GM12878 (cell line): Measurements from ENCODE around the gene EFHD1. TPM values are rescaled to one million over a fixed set of nuclear protein-coding genes. Genes with fewer than 3 reads are reported as not detected.

Experiments used
- ATAC-seq: fragments of 200-7000 bp; cut with Tn5 transposase; 3 replicates; pipeline ENCODE4 v1.9.1; 2020; ENCODE audit warnings: mild to moderate bottlenecking, moderate library complexity
- BruUV-seq: library from RNA; stranded (reverse); fragments of 400-500 nt; replicated peaks from 2 replicates; lab custom pipeline; 2021; lab: Mats Ljungman, UMichigan
- CTCF ChIA-PET: fragments of 300-600 bp; sonication (Branson Sonifier 250); formaldehyde crosslinking; extraction: SDS; loops from one replicate; lab custom pipeline; 2021; ENCODE audit warnings: inconsistent platforms; lab: Yijun Ruan, JAX
- POLR2A ChIA-PET: fragments of 350-600 bp; formaldehyde crosslinking; extraction: SDS; loops from one replicate; lab custom pipeline; 2021; ENCODE audit warnings: inconsistent platforms; lab: Charles Lee
- RAD21 ChIA-PET: fragments of 300-600 bp; sonication (Branson Sonifier 250); formaldehyde crosslinking; loops from one replicate; lab custom pipeline; 2023; ENCODE audit warnings: antibody characterized with exemption; ENCODE audit not compliant: unreplicated experiment; lab: Charles Lee
- SMC1A ChIA-PET: fragments of 300-600 bp; sonication (Branson Sonifier 250); formaldehyde crosslinking; loops from one replicate; lab custom pipeline; 2023; ENCODE audit not compliant: unreplicated experiment, uncharacterized antibody; lab: Charles Lee
- DNase-seq: peaks from one replicate; pipeline ENCODE4 v3.0.0-alpha.2; 2011; ENCODE audit warnings: low read depth, low spot score
- FAIRE-seq: peaks from 3 replicates; lab custom pipeline; 2011; peaks lifted over from hg19 to GRCh38; lab: Jason Lieb, UNC
- H2AFZ ChIP-seq: 2 replicates; pipeline ENCODE4 v1.6.0; 2011; ENCODE audit warnings: low read depth, low read length, control low read depth; ENCODE audit not compliant: control insufficient read depth
- H3K27ac ChIP-seq: 2 replicates; pipeline ENCODE4 v1.5.1; 2011; ENCODE audit warnings: control low read depth; ENCODE audit not compliant: control insufficient read depth, insufficient read depth
- H3K27me3 ChIP-seq, 2 experiments: replicated peaks in 1 of 2; 2 replicates each; pipeline versions ENCODE4 v1.6.0 to v1.6.1; 2011; ENCODE audit warnings: low read length in 1 of 2; ENCODE audit not compliant: control insufficient read depth in 2 of 2, insufficient read depth in 2 of 2
- H3K36me3 ChIP-seq, 2 experiments: 2 replicates each; pipeline ENCODE4 v1.5.1; 2011; ENCODE audit warnings: low read length in 1 of 2; ENCODE audit not compliant: control insufficient read depth in 2 of 2, insufficient read depth in 2 of 2
- H3K4me1 ChIP-seq: 2 replicates; pipeline ENCODE4 v1.6.1; 2011; ENCODE audit warnings: mild to moderate bottlenecking, low read length, moderate library complexity, mixed read lengths; ENCODE audit not compliant: control insufficient read depth, insufficient read depth
- H3K4me2 ChIP-seq: 2 replicates; pipeline ENCODE4 v1.6.0; 2011; ENCODE audit warnings: control low read depth; ENCODE audit not compliant: control insufficient read depth, insufficient read depth
- H3K4me3 ChIP-seq: fragments of 200-600 bp; sonication (generic); 2 replicates; pipeline ENCODE4 v1.5.1; 2016
- H3K79me2 ChIP-seq: 2 replicates; pipeline ENCODE4 v1.6.0; 2011; ENCODE audit warnings: low read length; ENCODE audit not compliant: control insufficient read depth, insufficient read depth
- H3K9ac ChIP-seq: 2 replicates; pipeline ENCODE4 v1.8.0; 2011; ENCODE audit warnings: low read length, control low read depth, mixed read lengths; ENCODE audit not compliant: control insufficient read depth, insufficient read depth
- H3K9me3 ChIP-seq: replicated peaks from 3 replicates; pipeline ENCODE4 v1.5.1; 2011; ENCODE audit warnings: mild to moderate bottlenecking, low read length; ENCODE audit not compliant: control insufficient read depth, insufficient read depth
- H4K20me1 ChIP-seq: 2 replicates; pipeline ENCODE4 v1.6.0; 2011; ENCODE audit not compliant: control insufficient read depth, insufficient read depth
- ATF7 ChIP-seq: fragments of 450-650 bp; IDR thresholded peaks from 2 replicates; pipeline ENCODE4 v1.6.1; 2016; ENCODE audit warnings: low read depth, mild to moderate bottlenecking
- CEBPZ ChIP-seq: fragments of 150-350 bp; IDR thresholded peaks from 2 replicates; pipeline ENCODE4 v1.6.1; 2016; ENCODE audit warnings: low read depth, low read length
- EGR1 ChIP-seq, 2 experiments: IDR thresholded peaks; 1 replicate in 1 of 2; 2 replicates in 1 of 2; pipeline ENCODE4 v1.6.1; 2011 to 2012; ENCODE audit warnings: low read depth in 2 of 2, low read length in 2 of 2, borderline replicate concordance in 1 of 2, mild to moderate bottlenecking in 1 of 2, moderate library complexity in 1 of 2
- EP300 ChIP-seq, 2 experiments: fragments of 150-350 bp in 1 of 2; IDR thresholded peaks; 2 replicates each; pipeline ENCODE4 v1.6.1; 2011 to 2012; ENCODE audit warnings: low read depth in 2 of 2, low read length in 2 of 2, borderline replicate concordance in 1 of 2, improper control_type of control experiment in 1 of 2, inconsistent platforms in 1 of 2; ENCODE audit not compliant: control insufficient read depth in 1 of 2
- ESRRA ChIP-seq: IDR thresholded peaks from 2 replicates; pipeline ENCODE4 v1.6.1; 2012; ENCODE audit warnings: mild to moderate bottlenecking, low read length, improper control_type of control experiment
- IRF4 ChIP-seq: IDR thresholded peaks from 2 replicates; pipeline ENCODE4 v1.6.1; 2011; ENCODE audit warnings: low read depth, low read length
- MYC ChIP-seq: IDR thresholded peaks from 2 replicates; pipeline ENCODE4 v1.6.1; 2011; ENCODE audit warnings: mild to moderate bottlenecking, low read length, moderate library complexity, inconsistent platforms; ENCODE audit not compliant: insufficient read depth, insufficient replicate concordance, insufficient read length, severe bottlenecking
- PML ChIP-seq: IDR thresholded peaks from 2 replicates; pipeline ENCODE4 v1.6.1; 2012; ENCODE audit warnings: low read length, inconsistent platforms
- POLR2A ChIP-seq: IDR thresholded peaks from 2 replicates; pipeline ENCODE4 v1.6.1; 2011; ENCODE audit warnings: low read depth, mild to moderate bottlenecking, low read length
- SMAD5 ChIP-seq: IDR thresholded peaks from 2 replicates; pipeline ENCODE4 v1.6.1; 2016; ENCODE audit warnings: antibody characterized with exemption, low read depth
- SUPT20H ChIP-seq: IDR thresholded peaks from 2 replicates; pipeline ENCODE4 v1.6.1; 2011; ENCODE audit warnings: low read depth, mild to moderate bottlenecking, low read length, moderate library complexity, borderline replicate concordance; ENCODE audit not compliant: control insufficient read depth
- TAF1 ChIP-seq: IDR thresholded peaks from 2 replicates; pipeline ENCODE4 v1.6.1; 2011; ENCODE audit warnings: mild to moderate bottlenecking, low read depth, low read length, borderline replicate concordance
- TBL1XR1 ChIP-seq: IDR thresholded peaks from 2 replicates; pipeline ENCODE4 v1.6.1; 2012; ENCODE audit warnings: low read depth, low read length, improper control_type of control experiment
- TCF3 ChIP-seq: IDR thresholded peaks from 2 replicates; pipeline ENCODE4 v1.6.1; 2012; ENCODE audit warnings: low read depth, mild to moderate bottlenecking, low read length, borderline replicate concordance; ENCODE audit not compliant: insufficient read depth
- ZNF24 ChIP-seq: fragments of 450-650 bp; IDR thresholded peaks from 2 replicates; pipeline ENCODE4 v1.6.1; 2017; ENCODE audit warnings: antibody characterized with exemption, mild to moderate bottlenecking
- ZNF592 ChIP-seq: fragments of 450-650 bp; IDR thresholded peaks from 2 replicates; pipeline ENCODE4 v1.6.1; 2017; ENCODE audit warnings: mild to moderate bottlenecking, moderate library complexity
- ZSCAN29 ChIP-seq: fragments of 450-650 bp; IDR thresholded peaks from 2 replicates; pipeline ENCODE4 v1.6.1; 2017; ENCODE audit warnings: mild to moderate bottlenecking, moderate library complexity
- WGBS: methylation state at CpG from one replicate; pipeline ENCODE4 v1.1.6; 2016; ENCODE audit warnings: low lambda C conversion rate; ENCODE audit not compliant: insufficient replicate concordance, insufficient coverage; ENCODE audit errors: missing lambda C conversion rate; 5-methylcytosine and 5-hydroxymethylcytosine counted together
- in situ Hi-C: fragments of 300-500 bp; cut with MboI; formaldehyde crosslinking; loops from 9 replicates; pipeline ENCODE4 v1.14.3; 2018; ENCODE audit warnings: mixed read lengths
- intact Hi-C: fragments of 100-400 bp; cut with micrococcal nuclease; formaldehyde crosslinking; loops from one replicate; pipeline ENCODE4 v1.14.2; 2022; ENCODE audit not compliant: unreplicated experiment
- polyA plus RNA-seq, 11 experiments: library from polyadenylated mRNA; depleted of rRNA in 4 of 11; unstranded in 6 of 11; stranded (reverse) in 5 of 11; fragments of >200 nt; fragmentation: Nextera tagmentation in 4 of 11; fragmentation: Illumina TruSeq in 1 of 11; extraction: Ambion mirVana in 4 of 11; extraction: Trizol in 1 of 11; gene quantifications; 1 replicate in 1 of 11; 2 replicates in 10 of 11; pipeline versions ENCODE4 v1.2.1 to v1.2.3, GENCODE V29; 2011 to 2016; ENCODE audit warnings: inconsistent platforms in 2 of 11, missing spikeins in 2 of 11, low read depth in 1 of 11
- total RNA-seq, 4 experiments: library from RNA; depleted of rRNA in 3 of 4; stranded (reverse); fragments of >200 nt in 3 of 4; fragmentation: Illumina TruSeq in 1 of 4; extraction: Trizol in 1 of 4; gene quantifications; 2 replicates each; pipeline versions ENCODE4 v1.2.1 to v1.2.3, GENCODE V29; 2013 to 2021

EFHD1 gene
- total and polyA plus RNA-seq, 10 of the 15 experiments (the other 5 are each of a cell fraction or from before 2014, with no cell fraction given): 0.07 TPM; not detected in 9

GRCh38 chr2:232675381-232675780 lies 42.0 kb downstream of the EFHD1 start (continued):
- TF ChIP-seq ZNF592: no peak
- no peak for TF ChIP-seq PML
- no peak for TF ChIP-seq SMAD5
- no peak for TF ChIP-seq TBL1XR1
- TF ChIP-seq ATF7: no peak

GRCh38 chr2:232680006-232680405 lies 46.6 kb downstream of the EFHD1 start:
- H3K4me3 ChIP-seq: no peak overlapping the region
- in situ Hi-C loops: no loop called here
- no peak overlapping the region for H3K9ac ChIP-seq
- H3K36me3 ChIP-seq: no peaks in the 10 kb centered on the region
- H3K4me2 ChIP-seq: no peak overlapping the region
- POLR2A ChIA-PET: no interaction called here
- H2AFZ ChIP-seq: no peak overlapping the region
- no TSS peak for BruUV-seq
- H4K20me1 ChIP-seq: no peaks in the 10 kb centered on the region
- FAIRE-seq (no peak), DNase-seq (no peak), ATAC-seq (no peak)
- peaks cover 0 to 2% of the 10 kb centered on the region in 2 experiments; a peak in 3 of 4 replicates for H3K27me3 ChIP-seq
- 47% methylated on average over 7 of the region's 7 CpGs for WGBS
- no peak overlapping the region for H3K27ac ChIP-seq
- no peaks in the 10 kb centered on the region for H3K4me1 ChIP-seq
- intact Hi-C loops: no loop called here
- CTCF ChIA-PET: interaction anchor here (0.6 kb wide), 1 partner anchor 39 kb away, joined by 3 read pairs; no protein-coding TSS in a partner anchor
- SMC1A ChIA-PET: no interaction called here
- no peaks in the 10 kb centered on the region for H3K9me3 ChIP-seq
- H3K79me2 ChIP-seq: no peaks in the 10 kb centered on the region
- RAD21 ChIA-PET: no interaction called here
- TF ChIP-seq SUPT20H (no peak), IRF4 (no peak), EP300 (IDR thresholded peaks at IDR 0.05; ENCODE audit: borderline replicate concordance in 1 of 2, control insufficient read depth in 1 of 2, low read depth in 2 of 2, low read length in 2 of 2) (no peak), TCF3 (no peak), ZNF24 (no peak), SMAD5 (no peak), TAF1 (no peak), POLR2A (no peak), MYC (no peak), CEBPZ (no peak), ZSCAN29 (no peak), ESRRA (no peak), EGR1 (IDR thresholded peaks at IDR 0.05; ENCODE audit: borderline replicate concordance in 1 of 2, low read depth in 2 of 2, low read length in 2 of 2) (no peak)
